ENCODE data around the gene SMIM22.

GRCh38 chr16:4763791-4764190 is 31.4 kb upstream of the SMIM22 start:
- no peak for TF ChIP-seq RAD21 (IDR thresholded peaks at IDR 0.05 in 1 of 2, conservative IDR thresholded peaks at IDR 0.05 in 1 of 2; ENCODE audit: low read depth in 2 of 2, low read length in 2 of 2)
- no peak for TF ChIP-seq BACH1 (IDR thresholded peaks at IDR 0.05; ENCODE audit: low read length)
- TF ChIP-seq CTCF (IDR thresholded peaks at IDR 0.05; ENCODE audit: control extremely low read depth in 1 of 3, insufficient read depth in 1 of 3, low read depth in 1 of 3, low read length in 3 of 3) = no peak
- TF ChIP-seq USF2 (IDR thresholded peaks at IDR 0.05; ENCODE audit: low read length) = no peak
- no peak for TF ChIP-seq ZNF274 (IDR thresholded peaks at IDR 0.05; ENCODE audit: borderline replicate concordance, extremely low read depth, low read length)
- TF ChIP-seq POLR2A (IDR thresholded peaks at IDR 0.05; ENCODE audit: control extremely low read depth in 1 of 2, low read depth in 2 of 2, low read length in 2 of 2) = no peak
- TF ChIP-seq EP300 (IDR thresholded peaks at IDR 0.05; ENCODE audit: borderline replicate concordance in 1 of 2, low read depth in 2 of 2, low read length in 2 of 2) = no peak
- TF ChIP-seq MAFK (IDR thresholded peaks at IDR 0.05; ENCODE audit: low read depth, low read length) = no peak
- no peak for TF ChIP-seq CHD1 (IDR thresholded peaks at IDR 0.05; ENCODE audit: low read depth, low read length)
- TF ChIP-seq SUZ12 (IDR thresholded peaks at IDR 0.05; ENCODE audit: low read length) = no peak

Data from H1 (cell line).